ENCODE data around the gene NEDD4.
"Not testable (repeated sequence)": the region's sequence is repeated elsewhere in the genome, so short reads cannot be mapped to it uniquely, and the experiment has no call there.

The NEDD4 gene

GRCh38 chr15:55893852-55894251 lies 99.6 kb downstream of the NEDD4 start:
- DNase-seq (ENCODE audit: low spot score) = no peak

DNA sequence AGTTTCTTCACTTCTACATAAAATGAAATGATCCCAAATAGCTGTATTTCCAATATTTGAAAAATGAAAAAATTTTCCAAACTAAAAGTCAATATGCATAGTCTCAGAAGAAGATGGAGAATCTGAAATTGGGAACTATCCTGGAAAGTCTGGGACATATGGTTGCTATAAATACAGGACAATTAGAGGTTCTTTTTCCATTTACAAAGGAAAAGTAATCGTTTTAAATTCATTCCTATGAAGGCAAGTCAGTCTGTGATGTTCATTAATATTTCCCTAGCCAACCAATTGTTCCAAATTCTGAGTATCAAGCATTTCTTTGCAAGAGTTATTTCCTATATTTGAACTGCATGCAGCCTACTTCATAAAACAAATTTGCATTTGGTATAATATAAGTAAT lies 102.2 kb downstream of the NEDD4 start:
- no peak for DNase-seq (ENCODE audit: low spot score)

DNA sequence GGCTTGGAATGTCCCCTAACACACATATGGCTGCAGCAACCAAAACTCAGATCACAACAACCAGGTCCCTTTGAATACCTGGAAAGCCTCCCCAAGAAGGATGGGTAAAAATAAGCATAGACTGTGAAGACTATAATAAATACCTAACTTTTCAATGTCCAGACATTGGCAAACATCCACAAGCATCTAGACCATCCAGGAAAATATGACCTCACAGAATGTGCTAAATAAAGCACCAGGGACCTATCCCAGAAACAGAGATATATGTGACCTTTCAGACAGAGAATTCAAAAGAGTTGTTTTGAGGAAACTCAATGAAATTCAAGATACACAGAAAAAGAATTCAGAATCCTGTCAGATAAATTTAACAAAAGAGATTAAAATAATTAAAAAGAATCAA lies 109.2 kb downstream of the NEDD4 start:
- DNase-seq (ENCODE audit: low spot score) = no peak

DNA sequence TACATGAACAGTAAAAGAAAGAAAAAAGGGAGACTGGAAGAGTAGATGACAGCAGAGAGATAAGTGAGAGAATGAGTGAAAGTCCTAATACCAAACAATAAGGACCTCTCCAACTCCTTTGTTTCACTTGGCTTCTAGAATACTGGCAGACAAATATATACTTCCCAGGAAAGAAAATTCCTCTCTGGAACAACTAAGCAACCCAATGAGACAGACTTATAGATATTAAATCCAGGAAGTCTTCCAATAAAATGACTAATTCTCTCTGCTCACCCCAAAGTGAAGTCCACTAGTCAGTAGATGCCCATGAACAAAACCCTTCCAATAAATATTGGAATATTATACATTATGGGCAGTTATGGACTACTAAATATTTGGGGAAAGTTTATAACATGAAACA lies 114.2 kb downstream of the NEDD4 start:
- no peak for DNase-seq (ENCODE audit: low spot score)

DNA sequence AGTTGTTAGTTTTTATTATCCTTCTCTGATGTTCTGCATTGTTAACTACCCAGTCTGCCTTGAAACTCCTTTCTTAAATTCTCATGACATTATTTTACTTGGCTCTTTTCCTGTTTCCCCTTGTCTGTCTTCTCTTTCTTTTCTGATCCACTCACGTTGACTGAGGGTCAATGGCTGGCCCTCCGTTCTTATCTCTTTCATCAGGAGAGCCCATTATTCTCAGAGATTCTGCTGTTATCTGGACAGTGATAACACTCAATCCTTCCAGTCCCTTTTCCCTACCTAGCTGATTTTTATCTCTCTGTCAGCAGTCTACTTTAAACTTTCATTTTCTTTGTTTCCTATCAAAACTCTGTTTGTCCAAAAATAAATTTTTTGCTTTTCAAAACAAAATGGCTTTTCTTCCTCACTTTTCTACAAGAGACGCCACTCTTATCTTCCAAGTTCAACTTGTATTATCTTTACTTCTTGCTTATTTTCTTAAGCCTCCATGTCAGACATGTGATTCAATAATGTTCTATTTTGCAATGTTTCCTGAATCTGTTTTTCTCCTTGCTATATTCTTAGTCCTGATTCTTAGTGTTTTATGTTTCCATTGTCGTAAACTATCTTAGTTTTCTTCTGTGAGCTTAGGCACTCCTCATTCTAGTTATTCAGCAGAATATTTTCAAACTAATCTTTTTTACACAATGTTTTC lies 120.2 kb downstream of the NEDD4 start:
- DNase-seq (ENCODE audit: low spot score) = no peak

DNA sequence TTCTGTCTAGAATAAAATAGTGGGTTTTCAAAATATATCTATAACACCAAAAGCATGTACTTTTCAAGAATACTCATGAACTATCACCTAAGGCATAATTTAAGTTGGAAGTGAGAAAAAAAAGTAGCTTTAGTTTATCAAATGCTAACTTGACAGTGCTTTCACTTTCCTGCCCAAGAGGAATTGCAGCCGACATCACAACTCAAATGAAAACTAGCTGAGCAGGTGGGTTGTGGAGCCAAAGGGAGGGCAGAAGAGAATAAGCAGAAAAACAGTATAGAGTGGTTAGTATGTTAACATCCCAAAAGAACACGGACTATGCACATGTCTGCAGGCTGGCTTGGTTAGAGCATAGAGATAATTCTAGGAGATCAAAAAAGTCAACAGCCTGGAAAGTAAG lies 120.9 kb downstream of the NEDD4 start:
- no peak for DNase-seq (ENCODE audit: low spot score)

GRCh38 chr15:55869660-55870059 lies 123.8 kb downstream of the NEDD4 start:
- DNase-seq (ENCODE audit: low spot score) = no peak

DNA sequence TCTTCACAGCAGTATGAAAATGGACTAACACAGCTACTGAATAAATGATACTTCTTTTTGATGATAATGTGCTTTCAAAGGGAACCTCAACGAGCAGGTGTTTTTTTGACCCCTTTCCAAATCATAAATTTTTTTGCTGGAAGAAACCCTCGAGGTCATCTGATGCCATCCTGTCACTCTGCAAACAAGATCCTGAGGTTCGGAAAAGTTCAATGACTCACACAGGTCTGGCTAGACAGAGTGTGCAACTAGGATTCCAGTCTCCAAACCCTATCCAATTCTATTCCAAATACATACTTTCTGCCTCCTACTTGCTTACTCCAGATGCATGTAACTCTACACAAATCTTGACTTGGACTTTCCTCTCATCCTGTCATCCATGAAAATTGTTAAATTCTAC lies 124.7 kb downstream of the NEDD4 start:
- DNase-seq (ENCODE audit: low spot score) = no peak

- not testable (repeated sequence) for DNase-seq (ENCODE audit: low spot score)
Measured at GRCh38 chr15:55868291-55868690, 125.1 kb downstream of the NEDD4 start.

DNA sequence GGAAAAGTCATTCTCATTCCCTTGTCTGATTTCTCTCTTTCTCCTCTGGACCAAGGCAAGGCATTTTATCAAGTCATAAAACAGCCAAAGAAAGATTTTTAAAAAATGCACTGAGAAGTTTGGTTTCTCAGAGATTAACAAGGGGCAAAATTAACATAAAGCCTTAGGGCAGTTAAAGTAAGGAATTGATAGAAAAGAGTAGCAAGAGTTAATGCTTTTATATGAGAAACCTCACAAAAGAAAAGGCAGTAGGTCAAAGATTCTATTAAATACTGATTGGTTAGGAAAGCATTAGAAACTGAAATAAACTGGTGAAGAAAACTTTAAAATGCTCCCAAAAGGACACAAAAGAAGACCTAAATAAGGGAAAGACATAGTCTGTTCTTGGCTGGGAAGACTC lies 129.5 kb downstream of the NEDD4 start:
- no peak for DNase-seq (ENCODE audit: low spot score)

- no peak for DNase-seq (ENCODE audit: low spot score)
Measured at GRCh38 chr15:55861115-55861514, 132.3 kb downstream of the NEDD4 start.

GRCh38 chr15:55860468-55860867 lies 132.9 kb downstream of the NEDD4 start:
- no peak for DNase-seq (ENCODE audit: low spot score)

DNA sequence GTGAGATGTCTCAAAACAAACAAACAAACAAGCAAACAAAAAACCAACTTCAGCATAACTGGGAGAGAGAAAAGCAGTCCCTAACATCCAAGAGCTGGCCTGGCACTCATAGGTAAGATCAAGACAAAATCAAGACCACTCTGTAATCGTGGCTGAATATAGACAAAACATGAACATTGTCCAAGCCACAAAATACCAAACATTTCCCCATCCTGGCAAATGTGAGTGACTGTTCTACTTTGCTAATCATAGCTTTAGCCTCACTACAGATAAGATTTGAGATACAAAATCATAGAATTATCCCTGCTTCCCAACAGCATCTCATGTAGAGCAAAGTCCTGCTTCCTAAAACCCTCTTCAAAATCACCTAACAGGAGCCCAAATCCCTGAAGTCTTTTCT lies 133.7 kb downstream of the NEDD4 start:
- DNase-seq (ENCODE audit: low spot score) = no peak

DNA sequence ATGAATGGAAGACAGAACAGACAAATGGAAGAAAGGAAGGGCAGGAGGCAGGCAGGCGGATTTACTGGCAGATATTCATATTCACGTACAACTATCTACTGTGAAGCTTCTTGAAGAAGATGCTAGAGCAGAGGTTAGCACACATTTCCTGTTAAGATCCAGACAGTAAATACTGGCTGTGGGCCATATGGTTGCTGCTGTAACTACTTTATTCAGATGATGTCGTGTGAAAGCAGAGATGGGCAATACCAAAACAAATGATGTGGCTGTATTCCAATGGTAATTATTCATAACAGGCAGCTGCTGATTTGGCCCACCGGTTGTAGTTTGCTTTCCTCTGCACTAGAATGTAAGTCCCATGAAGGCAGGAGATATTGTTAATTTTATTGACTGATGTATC lies 134.8 kb downstream of the NEDD4 start:
- DNase-seq (ENCODE audit: low spot score) = no peak

DNA sequence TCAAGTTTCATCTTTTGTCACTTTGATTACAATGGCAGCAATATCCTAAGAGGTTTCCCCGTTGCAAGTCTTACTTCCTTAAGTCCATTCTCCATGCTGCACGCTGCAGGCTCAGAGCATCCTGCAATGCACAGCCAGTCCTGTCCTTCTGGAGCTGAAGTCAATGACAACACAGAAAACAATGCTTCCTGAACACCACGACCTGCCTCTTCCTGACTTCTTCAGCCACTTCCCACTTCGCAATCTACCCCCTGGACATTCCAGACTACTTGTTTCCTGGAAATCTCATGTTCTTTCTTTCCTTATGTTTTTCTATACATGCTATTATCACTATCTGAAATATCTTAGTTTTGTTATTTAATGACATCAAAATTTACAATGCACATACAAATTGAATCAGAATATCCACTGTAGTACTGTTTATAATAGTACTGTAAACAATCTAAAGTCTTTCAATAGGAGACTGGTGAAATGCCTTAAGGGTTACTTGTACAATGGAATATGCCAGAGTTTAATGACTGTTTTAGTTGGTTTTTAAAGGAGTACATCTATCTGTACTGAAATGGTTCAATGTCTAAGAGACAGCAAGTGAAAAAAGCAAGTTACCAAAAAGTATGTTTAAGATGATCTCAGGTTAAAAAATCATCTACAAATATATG lies 136.8 kb downstream of the NEDD4 start:
- DNase-seq (ENCODE audit: low spot score) = no peak

- no peak for DNase-seq (ENCODE audit: low spot score)
Measured at GRCh38 chr15:55853134-55853533, 140.3 kb downstream of the NEDD4 start.

- peak; percentile 50 for DNase-seq (ENCODE audit: low spot score)
Measured at GRCh38 chr15:55846116-55846707, 147.2 kb downstream of the NEDD4 start.

GRCh38 chr15:55842897-55843296 lies 150.5 kb downstream of the NEDD4 start:
- not testable (repeated sequence) for DNase-seq (ENCODE audit: low spot score)

GRCh38 chr15:55835866-55836265 lies 157.5 kb downstream of the NEDD4 start:
- DNase-seq (ENCODE audit: low spot score) = no peak

- no peak for DNase-seq (ENCODE audit: low spot score)
Measured at GRCh38 chr15:55834331-55834730, 159.1 kb downstream of the NEDD4 start.

- DNase-seq (ENCODE audit: low spot score) = no peak
Measured at GRCh38 chr15:55829826-55830225, 163.6 kb downstream of the NEDD4 start.

GRCh38 chr15:55827955-55828354 lies 165.5 kb downstream of the NEDD4 start:
- DNase-seq (ENCODE audit: low spot score) = no peak

DNA sequence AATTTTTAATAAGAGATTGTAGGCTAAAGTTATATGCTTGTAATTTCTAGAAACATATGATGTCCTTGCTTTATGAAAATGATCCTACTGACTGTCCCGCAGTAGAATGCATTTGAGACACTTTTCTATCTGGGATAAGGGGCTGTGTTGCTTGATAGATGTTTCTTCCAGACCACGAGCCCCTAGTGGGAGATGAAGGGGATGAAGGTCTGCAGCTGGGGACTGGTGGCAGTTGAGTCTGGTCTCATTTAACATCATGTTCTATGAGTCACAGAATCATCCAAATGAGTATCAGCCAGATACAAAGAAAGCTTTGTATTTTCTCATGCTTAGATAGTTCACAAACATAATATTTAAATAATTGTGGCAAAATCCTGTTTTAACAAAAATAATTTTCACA lies 166.2 kb downstream of the NEDD4 start:
- peak; percentile 26 for DNase-seq (ENCODE audit: low spot score)
